K562 (cell line): ENCODE results near the gene CSNK1D. TPM values are rescaled to one million over a fixed set of nuclear protein-coding genes. Genes with fewer than 3 reads are reported as not detected.

Source experiments
- ARID1B ChIP-seq: fragments of 450-650 bp; IDR thresholded peaks from 2 replicates; pipeline ENCODE4 v1.6.1; 2016; ENCODE audit warnings: antibody characterized with exemption, mild to moderate bottlenecking, inconsistent platforms
- JUNB ChIP-seq: fragments of 450-650 bp; formaldehyde crosslinking; conservative IDR thresholded peaks from 2 replicates; pipeline ENCODE4 v1.4.0; 2020; ENCODE audit warnings: mild to moderate bottlenecking
- MAFF ChIP-seq: IDR thresholded peaks from 2 replicates; pipeline ENCODE4 v1.6.1; 2012; ENCODE audit warnings: low read length, improper control_type of control experiment
- MAFG ChIP-seq: fragments of 450-650 bp; conservative IDR thresholded peaks from 2 replicates; pipeline ENCODE4 v1.6.1; 2016; ENCODE audit warnings: missing genetic modification characterization, missing compliant biosample characterization
- NCOA2 ChIP-seq, 2 experiments: fragments of 450-650 bp; IDR thresholded peaks; 2 replicates each; pipeline ENCODE4 v1.6.1; 2018; ENCODE audit warnings: mild to moderate bottlenecking in 2 of 2, moderate library complexity in 1 of 2; ENCODE audit not compliant: partially characterized antibody in 2 of 2
- ZNF644 ChIP-seq: fragments of 200-800 bp; sonication (Bioruptor generic); IDR thresholded peaks from 2 replicates; pipeline ENCODE4 v1.6.1; 2016; ENCODE audit warnings: low read depth, missing genetic modification characterization, missing compliant biosample characterization
- polyA plus RNA-seq, 8 experiments: library from polyadenylated mRNA; depleted of rRNA in 4 of 8; stranded (reverse) in 5 of 8; unstranded in 3 of 8; fragments of >200 nt; fragmentation: Nextera tagmentation in 2 of 8; fragmentation: Illumina TruSeq in 1 of 8; extraction: Ambion mirVana in 2 of 8; extraction: Trizol in 1 of 8; gene quantifications; 2 replicates each; pipeline versions ENCODE4 v1.2.1 to v1.2.3, GENCODE V29; 2011 to 2014; ENCODE audit warnings: inconsistent platforms in 1 of 8, missing spikeins in 1 of 8
- total RNA-seq, 7 experiments: library from RNA; depleted of rRNA in 6 of 7; stranded (reverse); fragments of >200 nt in 6 of 7; fragmentation: Illumina TruSeq in 2 of 7; extraction: Trizol in 2 of 7; gene quantifications; 2 replicates each; pipeline versions ENCODE4 v1.2.1 to v1.2.3, GENCODE V29; 2011 to 2021; ENCODE audit warnings: low replicate concordance in 1 of 7
- TF ChIP-seq, protein P1 (sequence below): IDR thresholded peaks from 3 replicates; pipeline ENCODE4 v1.6.1; 2011; ENCODE audit warnings: borderline replicate concordance, mild to moderate bottlenecking, moderate library complexity; ENCODE audit not compliant: insufficient read length; ENCODE audit errors: extremely low read depth
- TF ChIP-seq, protein P2 (sequence below): sonication (generic); formaldehyde crosslinking; IDR thresholded peaks from 2 replicates; pipeline ENCODE4 v1.8.1; 2023; ENCODE audit warnings: mild to moderate bottlenecking, missing genetic modification reagents, moderate library complexity
- TF ChIP-seq, protein P3 (sequence below): fragments of 250-450 bp; sonication (Bioruptor Pico); IDR thresholded peaks from 2 replicates; pipeline ENCODE4 v1.4.0; 2020; ENCODE audit warnings: mild to moderate bottlenecking
- TF ChIP-seq, protein P4 (sequence below): fragments of 450-650 bp; IDR thresholded peaks from 2 replicates; pipeline ENCODE4 v1.7.1; 2018; ENCODE audit warnings: mild to moderate bottlenecking, low read depth; ENCODE audit not compliant: partially characterized antibody
- TF ChIP-seq, protein P5 (sequence below): fragments of 450-650 bp; IDR thresholded peaks from 2 replicates; pipeline ENCODE4 v1.6.1; 2016; ENCODE audit warnings: antibody characterized with exemption

CSNK1D gene
- total and polyA plus RNA-seq, 9 of the 15 experiments (the other 6 are each of a cell fraction or from before 2014, with no cell fraction given), result 6.5 to 133 (median 41.3) TPM

DNA sequence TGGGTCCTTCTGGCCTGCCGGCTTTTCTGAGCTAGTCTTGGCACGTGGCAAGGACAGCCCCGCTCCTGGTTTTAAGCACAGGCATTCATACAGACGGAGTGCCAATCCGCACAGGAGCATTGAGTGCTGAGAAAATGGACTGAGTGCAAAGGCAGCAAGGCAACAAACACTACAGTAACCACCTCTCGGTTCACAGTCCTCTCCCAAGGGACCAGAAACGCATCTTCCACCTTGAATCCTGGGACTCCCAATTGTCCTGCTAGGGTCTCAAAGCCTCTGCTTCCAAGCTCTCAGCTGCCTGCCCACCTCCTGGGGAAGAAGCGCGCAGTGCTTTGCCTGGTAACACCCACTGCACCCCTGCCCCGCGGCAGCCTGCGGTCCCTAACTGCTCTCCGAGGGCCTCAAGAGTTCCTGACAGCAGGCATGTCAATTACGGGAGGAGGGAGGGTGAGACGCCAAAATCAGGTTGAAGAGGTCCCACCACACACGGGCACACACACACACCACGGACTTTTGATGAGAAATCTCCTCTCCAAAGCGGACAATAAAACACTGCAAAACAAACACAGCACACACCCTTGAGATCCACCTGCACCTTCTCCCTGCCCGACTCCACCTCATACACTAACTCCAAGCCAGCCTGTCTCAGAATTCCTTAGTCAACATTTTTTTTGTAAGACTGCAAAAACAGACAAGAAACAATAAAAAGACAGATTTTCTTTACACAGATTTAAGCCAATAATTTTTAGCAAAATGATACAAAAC, 29.7 kb downstream of the CSNK1D start (continued):
- TF ChIP-seq, protein P1, sequence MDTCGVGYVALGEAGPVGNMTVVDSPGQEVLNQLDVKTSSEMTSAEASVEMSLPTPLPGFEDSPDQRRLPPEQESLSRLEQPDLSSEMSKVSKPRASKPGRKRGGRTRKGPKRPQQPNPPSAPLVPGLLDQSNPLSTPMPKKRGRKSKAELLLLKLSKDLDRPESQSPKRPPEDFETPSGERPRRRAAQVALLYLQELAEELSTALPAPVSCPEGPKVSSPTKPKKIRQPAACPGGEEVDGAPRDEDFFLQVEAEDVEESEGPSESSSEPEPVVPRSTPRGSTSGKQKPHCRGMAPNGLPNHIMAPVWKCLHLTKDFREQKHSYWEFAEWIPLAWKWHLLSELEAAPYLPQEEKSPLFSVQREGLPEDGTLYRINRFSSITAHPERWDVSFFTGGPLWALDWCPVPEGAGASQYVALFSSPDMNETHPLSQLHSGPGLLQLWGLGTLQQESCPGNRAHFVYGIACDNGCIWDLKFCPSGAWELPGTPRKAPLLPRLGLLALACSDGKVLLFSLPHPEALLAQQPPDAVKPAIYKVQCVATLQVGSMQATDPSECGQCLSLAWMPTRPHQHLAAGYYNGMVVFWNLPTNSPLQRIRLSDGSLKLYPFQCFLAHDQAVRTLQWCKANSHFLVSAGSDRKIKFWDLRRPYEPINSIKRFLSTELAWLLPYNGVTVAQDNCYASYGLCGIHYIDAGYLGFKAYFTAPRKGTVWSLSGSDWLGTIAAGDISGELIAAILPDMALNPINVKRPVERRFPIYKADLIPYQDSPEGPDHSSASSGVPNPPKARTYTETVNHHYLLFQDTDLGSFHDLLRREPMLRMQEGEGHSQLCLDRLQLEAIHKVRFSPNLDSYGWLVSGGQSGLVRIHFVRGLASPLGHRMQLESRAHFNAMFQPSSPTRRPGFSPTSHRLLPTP, result no peak
- no peak for TF ChIP-seq ZNF644 (tag)
- TF ChIP-seq, protein P2, sequence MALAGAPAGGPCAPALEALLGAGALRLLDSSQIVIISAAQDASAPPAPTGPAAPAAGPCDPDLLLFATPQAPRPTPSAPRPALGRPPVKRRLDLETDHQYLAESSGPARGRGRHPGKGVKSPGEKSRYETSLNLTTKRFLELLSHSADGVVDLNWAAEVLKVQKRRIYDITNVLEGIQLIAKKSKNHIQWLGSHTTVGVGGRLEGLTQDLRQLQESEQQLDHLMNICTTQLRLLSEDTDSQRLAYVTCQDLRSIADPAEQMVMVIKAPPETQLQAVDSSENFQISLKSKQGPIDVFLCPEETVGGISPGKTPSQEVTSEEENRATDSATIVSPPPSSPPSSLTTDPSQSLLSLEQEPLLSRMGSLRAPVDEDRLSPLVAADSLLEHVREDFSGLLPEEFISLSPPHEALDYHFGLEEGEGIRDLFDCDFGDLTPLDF (CRISPR knock-in tag), result no peak
- peak; percentile 48 for TF ChIP-seq MAFG (tag)
- TF ChIP-seq, protein P3, sequence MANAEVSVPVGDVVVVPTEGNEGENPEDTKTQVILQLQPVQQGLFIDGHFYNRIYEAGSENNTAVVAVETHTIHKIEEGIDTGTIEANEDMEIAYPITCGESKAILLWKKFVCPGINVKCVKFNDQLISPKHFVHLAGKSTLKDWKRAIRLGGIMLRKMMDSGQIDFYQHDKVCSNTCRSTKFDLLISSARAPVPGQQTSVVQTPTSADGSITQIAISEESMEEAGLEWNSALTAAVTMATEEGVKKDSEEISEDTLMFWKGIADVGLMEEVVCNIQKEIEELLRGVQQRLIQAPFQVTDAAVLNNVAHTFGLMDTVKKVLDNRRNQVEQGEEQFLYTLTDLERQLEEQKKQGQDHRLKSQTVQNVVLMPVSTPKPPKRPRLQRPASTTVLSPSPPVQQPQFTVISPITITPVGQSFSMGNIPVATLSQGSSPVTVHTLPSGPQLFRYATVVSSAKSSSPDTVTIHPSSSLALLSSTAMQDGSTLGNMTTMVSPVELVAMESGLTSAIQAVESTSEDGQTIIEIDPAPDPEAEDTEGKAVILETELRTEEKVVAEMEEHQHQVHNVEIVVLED (CRISPR knock-in tag), result no peak
- no peak for TF ChIP-seq JUNB (CRISPR knock-in tag)
- no peak for TF ChIP-seq MAFF
- TF ChIP-seq, protein P4, sequence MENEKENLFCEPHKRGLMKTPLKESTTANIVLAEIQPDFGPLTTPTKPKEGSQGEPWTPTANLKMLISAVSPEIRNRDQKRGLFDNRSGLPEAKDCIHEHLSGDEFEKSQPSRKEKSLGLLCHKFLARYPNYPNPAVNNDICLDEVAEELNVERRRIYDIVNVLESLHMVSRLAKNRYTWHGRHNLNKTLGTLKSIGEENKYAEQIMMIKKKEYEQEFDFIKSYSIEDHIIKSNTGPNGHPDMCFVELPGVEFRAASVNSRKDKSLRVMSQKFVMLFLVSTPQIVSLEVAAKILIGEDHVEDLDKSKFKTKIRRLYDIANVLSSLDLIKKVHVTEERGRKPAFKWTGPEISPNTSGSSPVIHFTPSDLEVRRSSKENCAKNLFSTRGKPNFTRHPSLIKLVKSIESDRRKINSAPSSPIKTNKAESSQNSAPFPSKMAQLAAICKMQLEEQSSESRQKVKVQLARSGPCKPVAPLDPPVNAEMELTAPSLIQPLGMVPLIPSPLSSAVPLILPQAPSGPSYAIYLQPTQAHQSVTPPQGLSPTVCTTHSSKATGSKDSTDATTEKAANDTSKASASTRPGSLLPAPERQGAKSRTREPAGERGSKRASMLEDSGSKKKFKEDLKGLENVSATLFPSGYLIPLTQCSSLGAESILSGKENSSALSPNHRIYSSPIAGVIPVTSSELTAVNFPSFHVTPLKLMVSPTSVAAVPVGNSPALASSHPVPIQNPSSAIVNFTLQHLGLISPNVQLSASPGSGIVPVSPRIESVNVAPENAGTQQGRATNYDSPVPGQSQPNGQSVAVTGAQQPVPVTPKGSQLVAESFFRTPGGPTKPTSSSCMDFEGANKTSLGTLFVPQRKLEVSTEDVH, result no peak
- TF ChIP-seq, protein P5, sequence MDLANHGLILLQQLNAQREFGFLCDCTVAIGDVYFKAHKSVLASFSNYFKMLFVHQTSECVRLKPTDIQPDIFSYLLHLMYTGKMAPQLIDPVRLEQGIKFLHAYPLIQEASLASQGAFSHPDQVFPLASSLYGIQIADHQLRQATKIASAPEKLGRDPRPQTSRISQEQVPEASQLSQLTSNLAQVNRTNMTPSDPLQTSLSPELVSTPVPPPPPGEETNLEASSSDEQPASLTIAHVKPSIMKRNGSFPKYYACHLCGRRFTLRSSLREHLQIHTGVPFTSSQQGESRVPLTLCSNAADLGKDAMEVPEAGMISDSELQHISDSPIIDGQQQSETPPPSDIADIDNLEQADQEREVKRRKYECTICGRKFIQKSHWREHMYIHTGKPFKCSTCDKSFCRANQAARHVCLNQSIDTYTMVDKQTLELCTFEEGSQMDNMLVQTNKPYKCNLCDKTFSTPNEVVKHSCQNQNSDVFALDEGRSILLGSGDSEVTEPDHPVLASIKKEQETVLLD, result no peak
- TF ChIP-seq ARID1B, result no peak
- no peak for TF ChIP-seq NCOA2 (IDR thresholded peaks at IDR 0.05; ENCODE audit: partially characterized antibody in 2 of 2)
